K562 (cell line): ENCODE results near the gene TFPT. TPM values are rescaled to one million over a fixed set of nuclear protein-coding genes. Genes with fewer than 3 reads are reported as not detected.

Source experiments
- CEBPG ChIP-seq, 3 experiments: fragments of 200-800 bp in 1 of 3; sonication (Bioruptor generic) in 1 of 3; sonication (generic) in 1 of 3; formaldehyde crosslinking in 1 of 3; IDR thresholded peaks in 2 of 3; conservative IDR thresholded peaks in 1 of 3; 2 replicates each; pipeline versions ENCODE4 v1.6.1 to v1.8.0; 2016 to 2022; ENCODE audit warnings: missing compliant biosample characterization in 2 of 3, missing genetic modification characterization in 2 of 3, mild to moderate bottlenecking in 1 of 3, missing genetic modification reagents in 1 of 3
- CGGBP1 ChIP-seq: fragments of 250-450 bp; sonication (Bioruptor Pico); IDR thresholded peaks from 2 replicates; pipeline ENCODE4 v1.9.0; 2021; ENCODE audit warnings: mild to moderate bottlenecking
- EP300 ChIP-seq: IDR thresholded peaks from 2 replicates; pipeline ENCODE4 v1.6.1; 2012; ENCODE audit warnings: low read length, improper control_type of control experiment
- GABPA ChIP-seq: fragments of 200-800 bp; sonication (Bioruptor generic); conservative IDR thresholded peaks from 2 replicates; pipeline ENCODE4 v1.6.1; 2016; ENCODE audit warnings: low read depth, missing genetic modification characterization, missing compliant biosample characterization
- HNRNPK ChIP-seq: fragments of 200-400 bp; formaldehyde crosslinking; IDR thresholded peaks from one replicate; pipeline ENCODE4 v1.6.1; 2018; ENCODE audit warnings: mild to moderate bottlenecking, low read depth, low read length; ENCODE audit not compliant: poor library complexity, severe bottlenecking
- HNRNPL ChIP-seq: fragments of 200-400 bp; formaldehyde crosslinking; IDR thresholded peaks from 2 replicates; pipeline ENCODE4 v1.6.1; 2017; ENCODE audit warnings: low read depth, mild to moderate bottlenecking, low read length
- HSF4 ChIP-seq: fragments of 250-450 bp; sonication (Bioruptor Pico); IDR thresholded peaks from 2 replicates; pipeline ENCODE4 v2.1.2; 2022; ENCODE audit warnings: mild to moderate bottlenecking, moderate library complexity, borderline replicate concordance
- JUN ChIP-seq, 2 experiments: sonication (generic) in 1 of 2; formaldehyde crosslinking in 1 of 2; IDR thresholded peaks; 2 replicates each; pipeline versions ENCODE4 v1.6.1 to v1.8.0; 2012 to 2022; ENCODE audit warnings: borderline replicate concordance in 2 of 2, mild to moderate bottlenecking in 2 of 2, improper control_type of control experiment in 1 of 2, low read depth in 1 of 2, low read length in 1 of 2, missing genetic modification reagents in 1 of 2
- MAZ ChIP-seq, 2 experiments: fragments of 450-650 bp in 1 of 2; sonication (generic) in 1 of 2; formaldehyde crosslinking; IDR thresholded peaks in 1 of 2; conservative IDR thresholded peaks in 1 of 2; 2 replicates each; pipeline versions ENCODE4 v1.4.0 to v1.5.0; 2020; ENCODE audit warnings: mild to moderate bottlenecking in 1 of 2, missing genetic modification reagents in 1 of 2
- MYC ChIP-seq, 2 experiments: fragments of 250-450 bp in 1 of 2; sonication (Bioruptor Pico) in 1 of 2; IDR thresholded peaks; 2 replicates each; pipeline versions ENCODE4 v1.5.1 to v1.6.1; 2012 to 2021; ENCODE audit warnings: low read depth in 2 of 2, borderline replicate concordance in 1 of 2, improper control_type of control experiment in 1 of 2, low read length in 1 of 2, mild to moderate bottlenecking in 1 of 2, moderate library complexity in 1 of 2
- NEUROD1 ChIP-seq: fragments of 150-350 bp; IDR thresholded peaks from 2 replicates; pipeline ENCODE4 v1.6.1; 2014; ENCODE audit warnings: borderline replicate concordance, low read length, low read depth; ENCODE audit not compliant: partially characterized antibody
- NFE2L1 ChIP-seq: fragments of 450-650 bp; IDR thresholded peaks from 2 replicates; pipeline ENCODE4 v1.6.1; 2016; ENCODE audit warnings: missing genetic modification characterization, low read depth, mild to moderate bottlenecking, missing compliant biosample characterization, moderate library complexity, borderline replicate concordance
- NR1H2 ChIP-seq: sonication (generic); formaldehyde crosslinking; IDR thresholded peaks from 2 replicates; pipeline ENCODE4 v1.4.0; 2020; ENCODE audit warnings: mild to moderate bottlenecking, missing genetic modification reagents
- POLR2B ChIP-seq: fragments of 450-650 bp; IDR thresholded peaks from 2 replicates; pipeline ENCODE4 v1.6.1; 2018; ENCODE audit warnings: low read depth; ENCODE audit not compliant: partially characterized antibody
- POLR3A ChIP-seq: IDR thresholded peaks from 2 replicates; pipeline ENCODE4 v1.6.1; 2011; ENCODE audit warnings: borderline replicate concordance, mild to moderate bottlenecking, moderate library complexity; ENCODE audit not compliant: insufficient read length, insufficient read depth; ENCODE audit errors: extremely low read depth
- RBFOX2 ChIP-seq: fragments of 200-400 bp; formaldehyde crosslinking; IDR thresholded peaks from 2 replicates; pipeline ENCODE4 v1.6.1; 2017; ENCODE audit warnings: low read depth, mild to moderate bottlenecking, low read length, moderate library complexity
- RBM15 ChIP-seq: fragments of 200-400 bp; formaldehyde crosslinking; IDR thresholded peaks from 2 replicates; pipeline ENCODE4 v1.6.1; 2018; ENCODE audit warnings: mild to moderate bottlenecking, low read length, moderate library complexity; ENCODE audit not compliant: insufficient read depth
- RBM34 ChIP-seq: fragments of 200-400 bp; formaldehyde crosslinking; IDR thresholded peaks from 2 replicates; pipeline ENCODE4 v1.6.1; 2018; ENCODE audit warnings: low read length, borderline replicate concordance; ENCODE audit not compliant: insufficient read depth
- STAG1 ChIP-seq: sonication (generic); formaldehyde crosslinking; IDR thresholded peaks from 2 replicates; pipeline ENCODE4 v1.5.0; 2020; ENCODE audit warnings: missing genetic modification reagents, borderline replicate concordance
- ZNF507 ChIP-seq: conservative IDR thresholded peaks from 2 replicates; pipeline ENCODE4 v1.6.1; 2017; ENCODE audit warnings: missing genetic modification characterization, missing compliant biosample characterization
- ZNF586 ChIP-seq: fragments of 450-650 bp; formaldehyde crosslinking; conservative IDR thresholded peaks from 2 replicates; pipeline ENCODE4 v1.4.0; 2020; ENCODE audit warnings: mild to moderate bottlenecking, moderate library complexity
- polyA plus RNA-seq, 8 experiments: library from polyadenylated mRNA; depleted of rRNA in 4 of 8; stranded (reverse) in 5 of 8; unstranded in 3 of 8; fragments of >200 nt; fragmentation: Nextera tagmentation in 2 of 8; fragmentation: Illumina TruSeq in 1 of 8; extraction: Ambion mirVana in 2 of 8; extraction: Trizol in 1 of 8; gene quantifications; 2 replicates each; pipeline versions ENCODE4 v1.2.1 to v1.2.3, GENCODE V29; 2011 to 2014; ENCODE audit warnings: inconsistent platforms in 1 of 8, missing spikeins in 1 of 8
- total RNA-seq, 7 experiments: library from RNA; depleted of rRNA in 6 of 7; stranded (reverse); fragments of >200 nt in 6 of 7; fragmentation: Illumina TruSeq in 2 of 7; extraction: Trizol in 2 of 7; gene quantifications; 2 replicates each; pipeline versions ENCODE4 v1.2.1 to v1.2.3, GENCODE V29; 2011 to 2021; ENCODE audit warnings: low replicate concordance in 1 of 7
- TF ChIP-seq, protein P1 (sequence below): fragments of 250-450 bp; sonication (Bioruptor Pico); IDR thresholded peaks from 2 replicates; pipeline ENCODE4 v1.4.0; 2020; ENCODE audit warnings: mild to moderate bottlenecking

Gene TFPT
- total and polyA plus RNA-seq, 9 of the 15 experiments (the other 6 are each of a cell fraction or from before 2014, with no cell fraction given) = 0.72 to 16.4 (median 9.2) TPM

- TF ChIP-seq POLR3A = no peak
- TF ChIP-seq RBFOX2 = peak; percentile 86
- no peak for TF ChIP-seq NEUROD1
- TF ChIP-seq STAG1 (CRISPR knock-in tag) = 0 out of 2 replicates have a peak, but pooled peaks have one; percentile 26
- TF ChIP-seq HNRNPL = no peak
- TF ChIP-seq CEBPG (CRISPR knock-in tag; IDR thresholded peaks at IDR 0.05) = no peak
- TF ChIP-seq CEBPG (tag; conservative IDR thresholded peaks at IDR 0.05 in 1 of 2, IDR thresholded peaks at IDR 0.05 in 1 of 2) = no peak
- peak; percentile 24 for TF ChIP-seq HNRNPK
- no peak for TF ChIP-seq JUN (IDR thresholded peaks at IDR 0.05; ENCODE audit: borderline replicate concordance, low read depth, low read length)
- TF ChIP-seq JUN (CRISPR knock-in tag; IDR thresholded peaks at IDR 0.05; ENCODE audit: borderline replicate concordance) = no peak
- TF ChIP-seq ZNF507 = no peak
- TF ChIP-seq, protein P1, sequence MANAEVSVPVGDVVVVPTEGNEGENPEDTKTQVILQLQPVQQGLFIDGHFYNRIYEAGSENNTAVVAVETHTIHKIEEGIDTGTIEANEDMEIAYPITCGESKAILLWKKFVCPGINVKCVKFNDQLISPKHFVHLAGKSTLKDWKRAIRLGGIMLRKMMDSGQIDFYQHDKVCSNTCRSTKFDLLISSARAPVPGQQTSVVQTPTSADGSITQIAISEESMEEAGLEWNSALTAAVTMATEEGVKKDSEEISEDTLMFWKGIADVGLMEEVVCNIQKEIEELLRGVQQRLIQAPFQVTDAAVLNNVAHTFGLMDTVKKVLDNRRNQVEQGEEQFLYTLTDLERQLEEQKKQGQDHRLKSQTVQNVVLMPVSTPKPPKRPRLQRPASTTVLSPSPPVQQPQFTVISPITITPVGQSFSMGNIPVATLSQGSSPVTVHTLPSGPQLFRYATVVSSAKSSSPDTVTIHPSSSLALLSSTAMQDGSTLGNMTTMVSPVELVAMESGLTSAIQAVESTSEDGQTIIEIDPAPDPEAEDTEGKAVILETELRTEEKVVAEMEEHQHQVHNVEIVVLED (CRISPR knock-in tag) = no peak
- no peak for TF ChIP-seq NR1H2 (CRISPR knock-in tag)
- TF ChIP-seq RBM15 = no peak
- TF ChIP-seq MYC (IDR thresholded peaks at IDR 0.05; ENCODE audit: low read depth, low read length) = peak; percentile 45; the same call in 1 of the 2 replicates
- no peak for TF ChIP-seq MYC (CRISPR knock-in tag; IDR thresholded peaks at IDR 0.05; ENCODE audit: borderline replicate concordance, low read depth)
- TF ChIP-seq NFE2L1 (tag) = no peak
- no peak for TF ChIP-seq CGGBP1
- TF ChIP-seq ZNF586 (CRISPR knock-in tag) = no peak
- TF ChIP-seq POLR2B = peak; percentile 76
- TF ChIP-seq RBM34 = no peak
- TF ChIP-seq MAZ (CRISPR knock-in tag; conservative IDR thresholded peaks at IDR 0.05 in 1 of 2, IDR thresholded peaks at IDR 0.05 in 1 of 2) = peak in 1 of 2 experiments; percentile 13; a peak in 3 of 4 replicates
- peak; percentile 11; the same call in 1 of the 2 replicates for TF ChIP-seq GABPA (tag)
- no peak for TF ChIP-seq HSF4 (CRISPR knock-in tag)
- TF ChIP-seq EP300 = no peak
Observed at GRCh38 chr19:54137699-54138488, 22.4 kb upstream of the TFPT start, which contains the start of gene CNOT3 (continued).
